Tibial artery (tissue), 4 donors: ENCODE measurements around the gene PHOX2A.

Source experiments
- DNase-seq, 2 donors: peaks; one replicate each; pipeline ENCODE4 v3.0.0-alpha.2; 2019
- H3K27ac ChIP-seq, 2 donors: fragments of 200-600 bp; sonication (generic) in 1 of 2; 1 replicate in 1 of 2; 2 replicates in 1 of 2; pipeline ENCODE4 v1.5.1; 2018 to 2019; ENCODE audit warnings: mild to moderate bottlenecking in 1 of 2
- H3K27me3 ChIP-seq, 2 donors: fragments of 200-600 bp; sonication (generic) in 1 of 2; one replicate each; pipeline versions ENCODE4 v1.5.1 to v1.6.0; 2016 to 2019
- H3K36me3 ChIP-seq, 3 donors: fragments of 200-600 bp; sonication (generic) in 2 of 3; one replicate each; pipeline ENCODE4 v1.5.1; 2016 to 2019; ENCODE audit warnings: mild to moderate bottlenecking in 2 of 3
- H3K4me1 ChIP-seq, 4 donors: fragments of 200-600 bp; sonication (generic) in 2 of 4; 1 replicate in 3 of 4; 2 replicates in 1 of 4; pipeline ENCODE4 v1.5.1; 2016 to 2019
- H3K4me3 ChIP-seq, 2 donors: fragments of 200-600 bp; sonication (generic) in 1 of 2; 1 replicate in 1 of 2; 2 replicates in 1 of 2; pipeline ENCODE4 v1.5.1; 2018 to 2019; ENCODE audit warnings: mild to moderate bottlenecking in 2 of 2
- H3K9me3 ChIP-seq, 3 donors: fragments of 200-600 bp; sonication (generic) in 1 of 3; one replicate each; pipeline ENCODE4 v1.5.1; 2016 to 2019
- intact Hi-C: fragments of 100-400 bp; cut with DNase I; formaldehyde crosslinking; loops from one replicate; pipeline ENCODE4 v1.15.0; 2023; ENCODE audit warnings: low total_unique reads
- TF ChIP-seq, protein P1 (sequence below), 2 experiments: fragments of 200-600 bp in 1 of 2; fragments of 450-650 bp in 1 of 2; IDR thresholded peaks; one replicate each; pipeline ENCODE4 v1.5.1; 2017 to 2019; ENCODE audit warnings: antibody characterized with exemption in 2 of 2, mild to moderate bottlenecking in 1 of 2, moderate library complexity in 1 of 2

PHOX2A gene

GRCh38 chr11:72223615-72224563 is 20.1 kb downstream of the PHOX2A start:
- H3K9me3 ChIP-seq, result no peaks in the 10 kb centered on the region
- intact Hi-C loops, result no loop called here
- H3K27ac ChIP-seq, result peak overlapping the region; percentile 96 to 97
- TF ChIP-seq, protein P1, sequence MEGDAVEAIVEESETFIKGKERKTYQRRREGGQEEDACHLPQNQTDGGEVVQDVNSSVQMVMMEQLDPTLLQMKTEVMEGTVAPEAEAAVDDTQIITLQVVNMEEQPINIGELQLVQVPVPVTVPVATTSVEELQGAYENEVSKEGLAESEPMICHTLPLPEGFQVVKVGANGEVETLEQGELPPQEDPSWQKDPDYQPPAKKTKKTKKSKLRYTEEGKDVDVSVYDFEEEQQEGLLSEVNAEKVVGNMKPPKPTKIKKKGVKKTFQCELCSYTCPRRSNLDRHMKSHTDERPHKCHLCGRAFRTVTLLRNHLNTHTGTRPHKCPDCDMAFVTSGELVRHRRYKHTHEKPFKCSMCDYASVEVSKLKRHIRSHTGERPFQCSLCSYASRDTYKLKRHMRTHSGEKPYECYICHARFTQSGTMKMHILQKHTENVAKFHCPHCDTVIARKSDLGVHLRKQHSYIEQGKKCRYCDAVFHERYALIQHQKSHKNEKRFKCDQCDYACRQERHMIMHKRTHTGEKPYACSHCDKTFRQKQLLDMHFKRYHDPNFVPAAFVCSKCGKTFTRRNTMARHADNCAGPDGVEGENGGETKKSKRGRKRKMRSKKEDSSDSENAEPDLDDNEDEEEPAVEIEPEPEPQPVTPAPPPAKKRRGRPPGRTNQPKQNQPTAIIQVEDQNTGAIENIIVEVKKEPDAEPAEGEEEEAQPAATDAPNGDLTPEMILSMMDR (IDR thresholded peaks at IDR 0.05), result no peak
- DNase-seq, result peak; percentile 72 to 88
- peaks cover 0 to 53% (median 30%) of the 10 kb centered on the region in 4 donors for H3K4me1 ChIP-seq
- H3K27me3 ChIP-seq, result no peaks in the 10 kb centered on the region
- peaks cover 8 to 26% (median 16%) of the 10 kb centered on the region in 3 donors for H3K36me3 ChIP-seq
- H3K4me3 ChIP-seq, result peak overlapping the region; percentile 81 to 89

- no peaks in the 10 kb centered on the region for H3K27me3 ChIP-seq
- intact Hi-C loops, result no loop called here
- peak overlapping the region; percentile 81 to 89 for H3K4me3 ChIP-seq
- peak overlapping the region; percentile 96 to 97 for H3K27ac ChIP-seq
- peak; percentile 95 to 98 for DNase-seq
- TF ChIP-seq, protein P1 (IDR thresholded peaks at IDR 0.05), result peak; percentile 19 to 20
- peaks cover under 1 to 18% (median 8%) of the 10 kb centered on the region in 3 donors for H3K36me3 ChIP-seq
- no peaks in the 10 kb centered on the region for H3K9me3 ChIP-seq
- H3K4me1 ChIP-seq, result peaks cover 0 to 48% (median 30%) of the 10 kb centered on the region in 4 donors
These were observed 20.9 kb downstream of the PHOX2A start for GRCh38 chr11:72222907-72223614.

- Histone ChIP-seq H3K9me3 (no peaks in the 10 kb centered on the region), H3K4me1 (peaks cover 0 to 41% (median 24%) of the 10 kb centered on the region in 4 donors), H3K27ac (peak overlapping the region; percentile 96 to 97), H3K4me3 (peak overlapping the region; percentile 81 to 89), H3K36me3 (peaks cover 0 to 10% (median 7%) of the 10 kb centered on the region in 3 donors), H3K27me3 (peaks cover 0 to 3% of the 10 kb centered on the region in 2 donors)
- TF ChIP-seq, protein P1 (IDR thresholded peaks at IDR 0.05), result no peak
- intact Hi-C loops, result no loop called here
- peak in 1 of 2 donors; percentile 66 for DNase-seq
These were observed 21.7 kb downstream of the PHOX2A start for GRCh38 chr11:72222106-72222891.

DNA sequence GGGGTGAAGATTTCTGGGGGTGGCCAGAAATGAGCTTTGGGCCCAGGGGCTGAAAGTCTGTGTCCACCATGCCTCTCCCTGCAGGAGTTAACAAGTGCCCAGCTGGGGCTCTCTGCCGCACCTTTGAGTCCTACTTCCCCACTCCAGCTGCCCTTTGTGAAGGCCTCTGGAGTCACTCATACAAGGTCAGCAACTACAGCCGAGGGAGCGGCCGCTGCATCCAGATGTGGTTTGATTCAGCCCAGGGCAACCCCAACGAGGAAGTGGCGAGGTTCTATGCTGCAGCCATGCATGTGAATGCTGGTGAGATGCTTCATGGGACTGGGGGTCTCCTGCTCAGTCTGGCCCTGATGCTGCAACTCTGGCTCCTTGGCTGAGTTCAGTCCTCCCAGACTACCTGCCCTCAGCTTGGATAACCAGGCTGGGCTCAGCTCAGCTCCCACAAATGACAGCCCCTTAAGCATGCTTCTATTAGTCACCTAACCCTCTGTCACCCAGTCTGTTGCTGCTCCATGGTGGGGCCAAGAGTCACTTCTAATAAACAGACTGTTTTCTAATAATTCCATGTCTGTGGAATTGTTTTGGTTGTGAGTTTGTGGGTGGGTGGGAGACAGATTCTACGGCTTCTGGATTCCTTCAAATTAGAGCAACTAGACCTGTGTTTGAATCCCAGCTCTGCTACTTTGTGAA is 22.4 kb downstream of the PHOX2A start:
- H3K27me3 ChIP-seq, result peaks cover 0 to 10% of the 10 kb centered on the region in 2 donors
- H3K4me1 ChIP-seq, result peaks cover 0 to 33% (median 20%) of the 10 kb centered on the region in 4 donors
- H3K9me3 ChIP-seq, result no peaks in the 10 kb centered on the region
- intact Hi-C loops, result no loop called here
- DNase-seq, result no peak
- TF ChIP-seq, protein P1 (IDR thresholded peaks at IDR 0.05), result no peak
- H3K36me3 ChIP-seq, result peaks cover 0 to 2% (median 0%) of the 10 kb centered on the region in 3 donors
- H3K4me3 ChIP-seq, result no peak overlapping the region
- peak overlapping the region in 1 of 2 donors; percentile 97 for H3K27ac ChIP-seq
